AG08396 (cell line): ENCODE measurements around the gene POTEG.
"Not testable (repeated sequence)": the region's sequence is repeated elsewhere in the genome, so short reads cannot be mapped to it uniquely, and the experiment has no call there.

Source experiments
- DNase-seq: peaks from one replicate; pipeline ENCODE4 v3.0.0; 2012; ENCODE audit warnings: low spot score, mixed read lengths

POTEG gene

DNA sequence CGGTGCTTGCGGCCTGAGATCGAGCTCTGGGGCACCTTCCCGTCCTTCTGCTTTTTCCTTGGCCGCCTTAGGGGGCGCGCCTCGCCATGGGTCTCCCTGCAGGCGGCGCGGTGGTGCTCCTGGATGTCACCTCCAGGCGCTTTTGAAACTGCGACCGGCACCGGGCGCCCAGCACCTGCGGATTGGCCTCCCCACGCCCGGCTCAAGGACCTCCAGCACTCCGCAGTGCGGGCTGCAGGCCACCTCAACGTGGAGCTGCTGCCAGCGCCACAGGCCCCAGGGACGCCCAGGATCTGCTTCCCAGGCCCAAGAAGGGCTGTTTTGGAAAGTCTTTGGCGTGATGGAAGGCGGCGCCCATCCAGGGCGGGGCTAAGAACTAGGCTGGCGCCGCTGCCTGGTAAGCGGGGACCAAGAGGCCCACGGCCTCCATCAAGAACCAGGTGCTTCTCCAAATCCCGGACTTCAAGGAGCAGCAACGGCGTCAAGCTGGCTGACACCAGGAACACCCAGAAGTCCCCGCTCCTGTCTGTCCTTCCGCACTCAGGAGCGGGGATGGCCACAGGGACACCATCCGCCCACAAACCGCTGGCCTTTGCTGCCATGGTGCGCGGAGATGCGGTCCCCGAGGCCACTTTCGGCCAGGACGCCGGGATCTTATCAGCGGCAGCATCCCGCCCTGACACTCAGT, 61.2 kb downstream of the POTEG start:
- not testable (repeated sequence) for DNase-seq

GRCh38 chr14:19371767-19372166, 62.4 kb downstream of the POTEG start:
- not testable (repeated sequence) for DNase-seq

- not testable (repeated sequence) for DNase-seq
These were observed 71.3 kb downstream of the POTEG start for GRCh38 chr14:19362803-19363202.

GRCh38 chr14:19362323-19362722, 71.8 kb downstream of the POTEG start:
- not testable (repeated sequence) for DNase-seq

DNA sequence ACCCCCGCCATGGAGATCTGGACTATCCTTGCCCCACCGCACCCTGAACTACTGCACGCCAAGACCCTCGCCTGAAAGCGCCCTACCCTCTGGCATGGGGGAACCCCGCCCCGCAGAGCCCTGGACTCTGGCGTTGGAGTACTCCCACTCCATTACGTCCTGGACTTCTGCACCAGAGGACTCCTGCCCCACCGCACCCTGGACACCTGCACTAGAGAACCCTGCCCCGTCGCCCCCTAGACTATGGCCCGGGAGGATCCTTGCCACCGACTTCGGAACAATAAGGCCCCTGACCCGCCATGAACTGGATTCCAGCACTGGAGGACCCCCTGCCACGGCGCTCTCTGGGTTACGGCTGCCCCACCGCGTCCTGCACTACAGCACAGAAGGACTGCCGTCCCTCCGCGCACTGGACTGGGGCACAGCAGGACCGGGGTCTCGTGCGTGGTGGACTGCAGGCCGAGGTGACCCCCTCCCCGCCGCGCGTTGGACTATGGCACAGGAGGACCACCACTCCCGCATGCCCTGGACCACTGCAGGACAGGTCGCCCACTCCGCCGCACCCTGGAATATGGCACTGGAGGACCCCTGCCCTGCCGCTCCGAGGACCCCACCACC, 72.4 kb downstream of the POTEG start:
- DNase-seq, result not testable (repeated sequence)

DNA sequence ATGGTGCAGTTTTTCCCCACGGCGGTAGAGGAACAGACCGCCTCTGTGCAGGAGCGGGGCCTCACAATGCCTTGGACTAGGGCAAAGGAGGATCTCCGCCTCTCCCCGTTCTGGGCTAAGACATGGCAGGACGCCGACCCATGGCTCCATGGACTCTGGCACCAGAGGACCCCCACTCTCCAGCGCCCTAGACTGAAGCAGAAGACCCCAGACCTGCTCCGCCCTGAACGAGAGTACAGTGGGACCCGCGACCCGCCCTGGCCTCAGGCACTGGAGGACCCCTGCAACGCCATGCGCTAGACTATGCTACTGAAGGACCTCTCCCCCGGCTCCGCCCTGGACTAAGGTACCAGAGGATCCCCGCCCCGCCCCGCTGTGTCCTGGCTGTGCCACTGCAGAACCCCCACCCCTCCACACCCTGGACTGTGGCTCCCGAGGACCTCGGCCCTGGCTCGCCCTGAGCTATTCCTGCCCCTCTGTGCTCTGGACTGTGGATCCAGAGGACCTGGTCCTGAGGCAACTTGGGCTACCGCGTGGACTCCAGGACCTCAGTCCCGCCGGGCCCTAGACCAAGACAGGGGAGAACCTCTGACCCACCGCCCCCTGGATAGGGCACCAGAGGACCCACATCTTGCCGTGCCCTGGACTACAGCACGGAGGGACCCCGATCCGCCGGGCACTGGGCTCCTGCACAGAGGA, 73.1 kb downstream of the POTEG start:
- not testable (repeated sequence) for DNase-seq
